ENCODE results near the gene CTDP1. TPM values are rescaled to one million over a fixed set of nuclear protein-coding genes. Genes with fewer than 3 reads are reported as not detected.

Gene CTDP1, protein sequence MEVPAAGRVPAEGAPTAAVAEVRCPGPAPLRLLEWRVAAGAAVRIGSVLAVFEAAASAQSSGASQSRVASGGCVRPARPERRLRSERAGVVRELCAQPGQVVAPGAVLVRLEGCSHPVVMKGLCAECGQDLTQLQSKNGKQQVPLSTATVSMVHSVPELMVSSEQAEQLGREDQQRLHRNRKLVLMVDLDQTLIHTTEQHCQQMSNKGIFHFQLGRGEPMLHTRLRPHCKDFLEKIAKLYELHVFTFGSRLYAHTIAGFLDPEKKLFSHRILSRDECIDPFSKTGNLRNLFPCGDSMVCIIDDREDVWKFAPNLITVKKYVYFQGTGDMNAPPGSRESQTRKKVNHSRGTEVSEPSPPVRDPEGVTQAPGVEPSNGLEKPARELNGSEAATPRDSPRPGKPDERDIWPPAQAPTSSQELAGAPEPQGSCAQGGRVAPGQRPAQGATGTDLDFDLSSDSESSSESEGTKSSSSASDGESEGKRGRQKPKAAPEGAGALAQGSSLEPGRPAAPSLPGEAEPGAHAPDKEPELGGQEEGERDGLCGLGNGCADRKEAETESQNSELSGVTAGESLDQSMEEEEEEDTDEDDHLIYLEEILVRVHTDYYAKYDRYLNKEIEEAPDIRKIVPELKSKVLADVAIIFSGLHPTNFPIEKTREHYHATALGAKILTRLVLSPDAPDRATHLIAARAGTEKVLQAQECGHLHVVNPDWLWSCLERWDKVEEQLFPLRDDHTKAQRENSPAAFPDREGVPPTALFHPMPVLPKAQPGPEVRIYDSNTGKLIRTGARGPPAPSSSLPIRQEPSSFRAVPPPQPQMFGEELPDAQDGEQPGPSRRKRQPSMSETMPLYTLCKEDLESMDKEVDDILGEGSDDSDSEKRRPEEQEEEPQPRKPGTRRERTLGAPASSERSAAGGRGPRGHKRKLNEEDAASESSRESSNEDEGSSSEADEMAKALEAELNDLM
- 29.0 and 29.1 TPM in 2 replicates for total RNA-seq

- intact Hi-C loops (cut with micrococcal nuclease), result loop anchor here (1.0 kb wide), 5 partner anchors 156 to 355 kb away; partner anchors contain the start of genes RBFA, SLC66A2 and TXNL4A
These were observed at the start of gene CTDP1 for GRCh38 chr18:79679552-79680099. TSS of gene CTDP1 (plus strand) at chr18:79679803. CDS start at chr18:79679948, 145 bp downstream.

DNA sequence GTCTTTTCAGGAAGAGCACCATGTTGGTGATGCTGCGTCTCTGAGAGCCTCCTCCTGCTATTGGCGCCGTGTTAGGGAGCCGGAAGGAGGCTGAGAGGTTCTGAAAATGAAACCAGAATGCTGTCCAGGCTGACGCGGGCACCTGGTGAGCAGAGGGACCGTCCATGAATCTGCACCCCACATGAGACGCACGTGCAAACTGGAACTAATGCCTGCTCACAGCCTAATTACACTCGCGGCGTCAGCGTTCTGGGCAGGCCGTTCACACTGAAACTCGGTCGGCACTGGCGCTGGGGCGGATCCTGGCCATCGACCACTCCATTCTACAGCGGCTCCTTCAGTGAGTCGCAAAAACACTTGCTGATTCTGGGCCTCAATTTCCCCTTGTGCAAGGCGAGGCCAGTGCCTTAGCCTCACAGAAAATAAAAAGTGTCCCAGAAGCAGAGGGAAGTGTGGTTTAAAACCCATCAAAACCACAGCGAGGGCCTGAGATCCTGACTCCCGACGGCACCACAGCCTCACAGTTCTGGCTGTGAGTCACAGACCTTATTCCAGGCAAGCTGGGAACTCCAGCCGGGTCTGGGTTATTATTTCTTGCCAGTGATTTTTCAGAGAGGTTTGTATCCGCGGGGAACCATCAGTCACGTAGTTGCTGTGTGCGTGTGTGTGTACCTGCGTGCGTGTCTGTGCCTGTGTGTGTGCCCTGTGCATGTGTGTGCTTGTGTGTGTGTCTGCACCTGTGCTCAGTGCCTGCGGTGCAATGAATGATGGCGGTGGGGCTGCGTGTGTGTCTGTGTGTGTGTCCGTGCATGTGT, 49.1 kb upstream of the CTDP1 start:
- intact Hi-C loops (cut with micrococcal nuclease), result no loop called here

DNA sequence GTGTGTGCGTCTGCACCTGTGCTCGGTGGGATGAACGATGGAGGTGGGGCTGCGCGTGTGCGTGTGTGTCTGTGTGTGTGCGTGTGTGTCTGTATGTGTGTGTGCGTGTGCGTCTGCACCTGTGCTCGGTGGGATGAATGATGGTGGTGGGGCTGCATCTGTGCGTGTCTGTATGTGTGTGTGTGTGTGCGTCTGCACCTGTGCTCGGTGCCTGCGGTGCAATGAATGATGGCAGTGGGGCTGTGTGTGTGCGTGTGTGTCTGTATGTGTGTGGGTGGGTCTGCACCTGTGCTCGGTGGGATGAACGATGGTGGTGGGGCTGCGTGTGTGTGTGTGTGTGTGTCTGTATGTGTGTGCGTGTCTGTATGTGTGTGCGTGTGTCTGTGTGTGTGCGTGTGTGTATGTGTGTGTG, 48.5 kb upstream of the CTDP1 start:
- intact Hi-C loops (cut with micrococcal nuclease), result no loop called here

- intact Hi-C loops (cut with micrococcal nuclease), result no loop called here
These were observed 47.7 kb upstream of the CTDP1 start for GRCh38 chr18:79631761-79632446.

DNA sequence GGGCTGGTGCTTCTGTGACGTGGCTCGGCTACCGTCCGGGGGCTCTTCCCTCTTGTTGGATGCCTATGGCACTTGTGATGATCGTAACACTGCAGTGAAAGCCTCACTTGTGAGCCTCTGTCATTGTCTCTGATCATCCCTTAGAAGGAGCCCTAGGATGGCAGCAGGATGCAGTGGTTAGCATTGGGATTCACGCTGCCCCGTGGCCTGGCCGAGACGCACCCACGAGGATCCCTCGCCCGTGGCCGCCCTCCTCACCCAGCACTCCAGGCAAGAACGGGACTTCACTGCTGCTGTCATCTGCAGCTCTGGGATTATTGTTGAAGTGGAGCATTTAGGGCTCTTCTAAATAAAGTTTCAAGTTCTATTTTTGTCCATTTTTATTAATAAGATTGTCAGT, 46.8 kb upstream of the CTDP1 start:
- intact Hi-C loops (cut with micrococcal nuclease), result no loop called here

DNA sequence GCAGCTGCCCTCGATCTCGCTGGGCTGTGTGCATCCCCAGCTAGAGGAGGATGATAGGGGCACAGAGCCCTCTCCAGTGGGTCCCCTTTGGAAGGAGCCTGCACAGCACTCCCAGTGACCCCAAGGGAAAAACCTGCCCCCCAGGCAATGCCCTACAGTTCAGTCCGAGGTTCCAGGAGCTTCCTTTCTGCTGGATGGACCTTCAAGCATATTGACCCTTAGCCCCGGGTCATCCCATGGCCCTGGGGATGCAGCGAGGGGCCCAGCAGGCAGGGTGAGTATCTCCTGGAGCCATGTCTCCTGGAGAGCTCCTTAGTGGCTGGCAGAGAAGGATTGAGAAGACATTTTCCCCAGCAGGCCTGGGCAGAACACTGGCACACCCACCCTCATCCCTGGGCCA, 45.4 kb upstream of the CTDP1 start:
- intact Hi-C loops (cut with micrococcal nuclease), result no loop called here

DNA sequence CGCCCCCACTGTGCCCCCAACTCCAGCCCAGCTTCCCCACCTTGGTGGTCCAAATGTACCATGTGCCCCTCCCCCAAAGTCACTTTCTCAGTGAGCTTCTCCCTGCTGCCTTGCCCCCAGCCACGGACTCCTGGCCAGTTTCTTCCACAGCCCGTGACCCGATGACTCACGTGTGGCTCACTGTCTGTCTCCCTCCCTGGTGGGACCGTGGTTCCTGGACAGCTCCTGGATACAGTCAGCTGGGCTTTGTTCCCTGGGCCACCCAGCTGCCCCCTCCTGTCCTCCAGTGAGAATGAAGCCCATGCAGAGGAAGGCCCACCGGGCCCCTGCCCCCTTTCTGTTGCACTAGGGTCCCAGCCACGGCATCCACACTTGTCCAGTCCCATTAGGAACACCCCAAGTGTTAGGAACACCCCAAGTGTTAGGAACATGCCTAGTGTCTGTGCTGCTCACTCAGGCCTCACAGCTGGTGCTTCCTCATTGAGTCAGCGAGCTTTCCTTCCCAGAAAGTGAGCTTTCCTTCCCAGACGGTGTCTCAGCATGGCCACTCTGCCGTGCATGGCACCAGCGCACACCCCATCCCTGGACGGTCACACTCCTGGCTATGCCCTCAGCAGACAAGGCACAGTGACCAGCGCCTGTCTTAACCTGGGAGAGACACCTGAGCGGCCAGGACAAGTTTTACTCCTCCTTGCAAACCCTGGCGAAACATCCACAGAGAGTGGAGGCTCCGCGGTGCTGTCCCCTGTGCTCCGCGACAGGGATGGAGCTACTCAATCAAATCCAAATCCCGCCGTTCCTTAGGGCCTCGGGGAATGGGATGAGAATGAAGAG, 44.8 kb upstream of the CTDP1 start:
- intact Hi-C loops (cut with micrococcal nuclease), result no loop called here

- intact Hi-C loops (cut with micrococcal nuclease), result no loop called here
These were observed 44.2 kb upstream of the CTDP1 start for GRCh38 chr18:79635427-79635726.

- intact Hi-C loops (cut with micrococcal nuclease), result no loop called here
These were observed 42.3 kb upstream of the CTDP1 start for GRCh38 chr18:79637181-79637920.

DNA sequence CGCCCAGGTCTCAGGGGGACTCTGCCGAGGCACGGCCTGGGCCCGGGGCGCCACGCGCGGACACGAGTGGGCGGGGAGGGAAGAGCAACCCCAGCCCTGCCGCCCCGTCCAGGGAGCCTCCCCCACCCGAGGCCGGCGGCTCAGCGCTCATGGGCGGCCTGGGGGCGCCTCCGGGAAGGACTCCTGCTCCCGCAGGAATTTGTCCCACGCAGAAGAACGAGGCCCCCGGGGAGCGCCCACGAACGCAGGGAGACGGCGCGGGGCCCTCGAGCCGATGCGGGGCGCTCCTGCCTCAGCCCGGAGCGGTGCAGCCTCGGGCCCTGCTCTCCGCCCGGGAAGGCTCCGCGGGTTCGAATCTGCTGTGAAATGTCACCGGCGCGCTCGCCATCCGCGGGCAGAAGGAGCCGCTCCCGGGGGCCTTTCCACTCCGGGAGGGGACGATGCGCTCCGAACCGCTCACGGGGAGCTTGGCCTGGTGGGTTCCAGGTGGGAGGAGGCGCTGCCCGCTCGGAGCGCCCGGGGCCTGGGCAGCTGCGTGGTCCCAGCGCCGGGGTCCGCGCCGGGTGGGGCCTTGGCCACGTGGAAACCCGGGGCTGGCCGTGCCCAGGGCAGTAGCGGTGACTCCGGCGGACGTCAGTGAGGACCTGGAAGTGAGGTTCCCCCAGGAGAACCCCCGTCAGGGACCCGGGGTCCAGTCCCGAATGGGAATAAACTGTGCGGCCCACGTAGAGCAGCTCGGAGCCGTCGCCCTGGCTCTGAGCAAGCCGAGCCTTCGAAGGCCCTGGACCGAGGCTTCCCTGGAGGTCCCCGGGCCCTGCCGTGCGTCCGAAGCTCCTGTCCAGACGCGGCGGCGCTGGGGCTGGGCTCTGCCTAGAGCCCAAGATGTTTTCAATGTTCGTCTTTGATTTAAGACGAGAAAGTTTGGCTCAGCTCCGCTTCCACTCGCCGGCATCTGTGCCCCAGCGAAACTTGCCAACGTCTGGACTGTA, 41.4 kb upstream of the CTDP1 start:
- intact Hi-C loops (cut with micrococcal nuclease), result no loop called here

DNA sequence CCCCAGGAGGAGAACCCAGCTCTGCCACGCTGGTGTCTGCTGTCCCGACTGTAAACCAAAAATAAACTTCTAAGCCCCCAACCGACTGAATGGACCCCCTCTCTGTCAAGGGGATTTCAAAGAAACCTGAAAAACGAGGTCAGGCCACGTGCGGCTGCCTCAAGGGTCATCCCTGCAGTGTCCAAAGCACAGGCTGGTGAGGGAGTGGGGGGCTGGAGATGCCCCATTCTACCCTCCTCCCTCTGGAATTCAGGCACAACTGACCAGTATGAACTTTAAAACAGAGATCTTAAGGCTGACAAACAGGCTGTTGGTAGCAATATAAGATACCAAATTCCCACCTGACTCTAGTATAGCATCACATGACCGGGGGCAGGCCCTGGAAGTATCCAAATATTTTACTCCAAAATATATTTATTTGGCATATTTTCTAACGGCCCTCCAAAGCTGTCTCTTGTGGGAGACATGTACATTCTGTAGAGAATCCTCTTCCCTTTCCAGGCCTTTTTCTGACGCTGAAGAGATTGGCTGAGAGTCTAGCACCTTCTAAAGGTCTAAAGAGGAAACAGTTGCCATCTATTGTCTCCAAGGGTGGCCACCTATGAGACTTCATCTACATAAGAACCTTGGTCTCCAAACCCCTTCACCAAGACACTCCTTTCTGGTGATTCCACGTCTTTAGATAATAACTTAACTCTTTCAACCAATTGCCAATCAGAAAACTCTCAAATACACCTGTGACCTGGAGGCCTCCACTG, 40.4 kb upstream of the CTDP1 start:
- intact Hi-C loops (cut with micrococcal nuclease), result no loop called here

DNA sequence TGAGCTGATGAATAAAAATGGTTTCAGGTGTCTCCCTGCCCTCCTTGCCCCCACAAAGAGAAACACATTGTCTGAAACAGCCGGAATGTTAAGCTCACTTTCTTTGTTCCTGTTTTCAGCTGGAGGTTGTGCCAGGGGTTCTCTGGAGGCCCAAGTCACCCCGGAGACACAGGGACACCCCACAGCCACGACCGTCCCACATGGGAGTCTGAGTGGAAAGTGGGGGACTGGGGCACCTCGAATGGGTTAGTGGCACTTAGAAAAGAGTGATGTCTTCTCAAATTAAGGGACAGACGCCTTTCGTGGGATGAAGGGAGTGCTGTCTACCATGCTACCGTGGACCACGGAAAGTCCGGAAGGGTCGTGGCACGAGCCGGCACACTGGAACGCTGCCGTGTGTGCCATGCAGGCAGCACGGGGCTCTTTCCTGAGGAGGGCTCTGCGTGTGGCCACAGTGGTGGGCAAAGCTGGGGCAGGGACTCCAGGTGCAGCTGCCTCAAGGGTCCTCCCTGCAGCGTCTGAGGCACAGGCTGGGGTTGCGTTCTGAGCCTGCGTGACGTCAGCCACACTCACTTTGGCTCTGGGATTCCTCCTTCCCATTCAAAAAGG, 39.4 kb upstream of the CTDP1 start:
- intact Hi-C loops (cut with micrococcal nuclease), result loop anchor here (5.0 kb wide), 1 partner anchor 763 kb away; no protein-coding TSS in a partner anchor

- intact Hi-C loops (cut with micrococcal nuclease), result loop anchor here (5.0 kb wide), 1 partner anchor 764 kb away; no protein-coding TSS in a partner anchor
These were observed 38.7 kb upstream of the CTDP1 start for GRCh38 chr18:79640875-79641274.

DNA sequence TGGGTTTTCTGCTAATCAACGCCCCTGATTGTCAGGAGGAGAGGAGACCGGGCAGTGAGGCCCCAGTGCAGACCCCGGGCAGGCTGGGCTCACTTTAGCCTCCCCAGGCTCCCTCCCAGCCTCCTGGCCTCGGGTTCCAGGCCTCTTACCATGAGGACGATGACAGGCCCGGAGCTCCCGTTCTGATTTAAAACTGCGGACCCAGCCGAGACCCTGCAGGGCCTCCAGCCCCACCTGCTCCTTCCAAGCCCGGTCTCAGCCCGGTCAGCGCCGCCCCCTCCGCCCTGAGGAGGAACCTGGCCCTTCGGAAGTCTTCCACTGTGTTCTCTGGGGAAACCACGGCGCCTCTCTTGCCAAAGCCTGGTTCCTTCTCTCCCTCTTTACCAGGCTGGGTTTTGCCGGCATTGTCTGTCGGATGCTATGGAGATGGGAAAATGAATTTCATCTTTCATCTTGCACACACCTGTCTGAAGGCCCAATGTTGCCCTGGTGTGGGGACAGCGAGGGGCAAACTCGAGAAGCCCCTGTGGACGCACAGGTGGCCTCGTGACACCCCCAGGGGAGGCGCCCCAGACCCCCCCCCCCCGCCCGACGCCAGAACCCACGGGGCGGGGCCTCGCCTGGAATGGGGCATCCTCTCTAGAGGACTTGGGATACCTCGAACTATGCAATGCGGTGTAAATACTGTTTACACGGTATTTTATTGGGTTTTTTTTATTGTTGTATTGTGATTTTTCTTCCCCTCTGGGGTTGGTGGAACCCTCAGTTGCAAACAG, 37.7 kb upstream of the CTDP1 start:
- intact Hi-C loops (cut with micrococcal nuclease), result loop anchor here (5.0 kb wide), 1 partner anchor 765 kb away; no protein-coding TSS in a partner anchor

DNA sequence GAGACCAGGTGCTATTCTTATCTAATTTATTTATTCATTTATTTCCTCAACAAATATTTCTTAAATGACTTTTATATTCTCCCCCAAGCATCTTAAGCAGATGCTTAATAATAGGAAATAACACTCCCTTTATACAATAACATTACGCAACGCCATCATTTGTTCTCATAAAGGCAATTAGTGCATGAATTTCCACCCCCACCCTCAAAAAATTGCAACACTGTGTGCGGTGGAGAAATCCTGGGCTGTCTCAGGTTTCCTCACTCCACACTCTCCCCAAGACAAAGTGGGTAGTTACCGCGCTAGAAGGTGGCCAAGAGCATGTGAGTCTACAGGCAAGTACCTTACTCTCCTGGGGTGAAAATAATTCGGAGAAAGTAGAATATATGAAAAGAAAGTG, 37.0 kb upstream of the CTDP1 start:
- intact Hi-C loops (cut with micrococcal nuclease), result loop anchor here (5.0 kb wide), 1 partner anchor 765 kb away; no protein-coding TSS in a partner anchor

Data from T-helper 2 cell treated with Interferon-gamma antibody and Interleukin-4, amounts not matched to agents 100 ng/mL and 5 ng/mL, for 36 hours (primary cell).